Measurements from ENCODE around the gene NEK7. TPM values are rescaled to one million over a fixed set of nuclear protein-coding genes. Genes with fewer than 3 reads are reported as not detected.

The NEK7 gene
- total RNA-seq, 1 donor, result 187 TPM

- no peak overlapping the region for H3K4me3 ChIP-seq (ENCODE audit: low read depth, low read length)
- no peak for TF ChIP-seq CTCF (IDR thresholded peaks at IDR 0.05; ENCODE audit: insufficient read depth, low read length)
- DNase-seq (ENCODE audit: low read depth), result no peak
These were observed 15.0 kb upstream of the NEK7 start for GRCh38 chr1:198141668-198142351.

GRCh38 chr1:198143797-198144196 is 13.0 kb upstream of the NEK7 start:
- no peak for TF ChIP-seq CTCF (IDR thresholded peaks at IDR 0.05; ENCODE audit: insufficient read depth, low read length)
- no peak for DNase-seq (ENCODE audit: low read depth)

DNA sequence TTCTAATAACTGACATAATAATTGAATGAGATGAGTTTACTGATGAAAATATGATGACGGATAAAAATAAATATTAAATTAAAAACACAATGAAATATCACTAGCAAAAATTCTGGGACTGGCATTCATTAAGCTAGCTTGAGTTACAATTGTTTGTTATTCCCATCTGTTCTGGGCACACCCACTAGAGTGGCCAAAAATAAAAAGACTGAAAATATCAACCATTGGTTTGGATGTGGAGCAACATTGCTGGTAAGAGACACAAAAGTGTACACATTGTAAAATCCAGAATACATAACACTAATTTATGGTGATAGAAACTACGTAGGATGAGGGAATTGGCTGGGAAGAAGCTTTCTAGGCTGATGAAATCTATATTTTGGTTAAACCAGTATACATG is 9.6 kb upstream of the NEK7 start:
- DNase-seq (ENCODE audit: low read depth), result no peak
- no peak overlapping the region for H3K4me3 ChIP-seq (ENCODE audit: low read depth, low read length)
- TF ChIP-seq CTCF (IDR thresholded peaks at IDR 0.05; ENCODE audit: insufficient read depth, low read length), result no peak

More at GRCh38 chr1:198143797-198144196, 13.0 kb upstream of the NEK7 start:
- H3K4me3 ChIP-seq (ENCODE audit: low read depth, low read length), result no peak overlapping the region

DNA sequence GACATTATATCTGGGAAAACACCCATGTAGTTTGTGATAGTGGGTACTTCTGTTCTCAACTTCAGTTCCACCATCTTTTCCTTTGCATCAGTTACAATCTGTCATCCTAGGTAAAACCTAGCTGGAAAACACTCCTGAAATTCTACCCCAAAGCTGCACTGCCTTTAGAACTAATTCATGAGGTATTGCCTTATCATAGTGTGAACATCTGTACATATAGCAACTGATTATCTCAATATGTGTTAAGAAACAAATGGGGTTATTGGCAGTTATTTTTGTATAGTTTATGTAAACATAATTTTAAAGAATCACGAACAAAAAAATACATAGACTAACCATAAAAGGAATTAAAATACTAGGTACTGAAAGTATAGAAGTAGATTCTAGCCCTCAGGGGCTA is 6.4 kb upstream of the NEK7 start:
- no peak for DNase-seq (ENCODE audit: low read depth)
- H3K4me3 ChIP-seq (ENCODE audit: low read depth, low read length), result no peak overlapping the region
- TF ChIP-seq CTCF (IDR thresholded peaks at IDR 0.05; ENCODE audit: insufficient read depth, low read length), result no peak

- DNase-seq (ENCODE audit: low read depth), result no peak
- H3K4me3 ChIP-seq (ENCODE audit: low read depth, low read length), result no peak overlapping the region
- no peak for TF ChIP-seq CTCF (IDR thresholded peaks at IDR 0.05; ENCODE audit: insufficient read depth, low read length)
These were observed 5.1 kb upstream of the NEK7 start for GRCh38 chr1:198151688-198152087.

- H3K4me3 ChIP-seq (ENCODE audit: low read depth, low read length), result no peak overlapping the region
- TF ChIP-seq CTCF (IDR thresholded peaks at IDR 0.05; ENCODE audit: insufficient read depth, low read length), result no peak
- peak; percentile 98 for DNase-seq (ENCODE audit: low read depth)
These were observed 3.7 kb upstream of the NEK7 start for GRCh38 chr1:198153103-198153502.

GRCh38 chr1:198153804-198154203 is 3.0 kb upstream of the NEK7 start:
- no peak overlapping the region for H3K4me3 ChIP-seq (ENCODE audit: low read depth, low read length)
- DNase-seq (ENCODE audit: low read depth), result peak; percentile 93
- TF ChIP-seq CTCF (IDR thresholded peaks at IDR 0.05; ENCODE audit: insufficient read depth, low read length), result peak; percentile 49

Data from fibroblast of the aortic adventitia (primary cell).